Tibial artery (tissue), 4 donors: ENCODE results near the gene ERC2.

Experiments
- DNase-seq, 2 donors: peaks; one replicate each; pipeline ENCODE4 v3.0.0-alpha.2; 2019
- H3K27ac ChIP-seq, 2 donors: fragments of 200-600 bp; sonication (generic) in 1 of 2; 1 replicate in 1 of 2; 2 replicates in 1 of 2; pipeline ENCODE4 v1.5.1; 2018 to 2019; ENCODE audit warnings: mild to moderate bottlenecking in 1 of 2
- H3K27me3 ChIP-seq, 2 donors: fragments of 200-600 bp; sonication (generic) in 1 of 2; one replicate each; pipeline versions ENCODE4 v1.5.1 to v1.6.0; 2016 to 2019
- H3K36me3 ChIP-seq, 3 donors: fragments of 200-600 bp; sonication (generic) in 2 of 3; one replicate each; pipeline ENCODE4 v1.5.1; 2016 to 2019; ENCODE audit warnings: mild to moderate bottlenecking in 2 of 3
- H3K4me1 ChIP-seq, 4 donors: fragments of 200-600 bp; sonication (generic) in 2 of 4; 1 replicate in 3 of 4; 2 replicates in 1 of 4; pipeline ENCODE4 v1.5.1; 2016 to 2019
- H3K4me3 ChIP-seq, 2 donors: fragments of 200-600 bp; sonication (generic) in 1 of 2; 1 replicate in 1 of 2; 2 replicates in 1 of 2; pipeline ENCODE4 v1.5.1; 2018 to 2019; ENCODE audit warnings: mild to moderate bottlenecking in 2 of 2
- H3K9me3 ChIP-seq, 3 donors: fragments of 200-600 bp; sonication (generic) in 1 of 3; one replicate each; pipeline ENCODE4 v1.5.1; 2016 to 2019
- intact Hi-C: fragments of 100-400 bp; cut with DNase I; formaldehyde crosslinking; loops from one replicate; pipeline ENCODE4 v1.15.0; 2023; ENCODE audit warnings: low total_unique reads
- TF ChIP-seq, protein P1 (sequence below), 2 experiments: fragments of 200-600 bp in 1 of 2; fragments of 450-650 bp in 1 of 2; IDR thresholded peaks; one replicate each; pipeline ENCODE4 v1.5.1; 2017 to 2019; ENCODE audit warnings: antibody characterized with exemption in 2 of 2, mild to moderate bottlenecking in 1 of 2, moderate library complexity in 1 of 2

Gene ERC2

DNA sequence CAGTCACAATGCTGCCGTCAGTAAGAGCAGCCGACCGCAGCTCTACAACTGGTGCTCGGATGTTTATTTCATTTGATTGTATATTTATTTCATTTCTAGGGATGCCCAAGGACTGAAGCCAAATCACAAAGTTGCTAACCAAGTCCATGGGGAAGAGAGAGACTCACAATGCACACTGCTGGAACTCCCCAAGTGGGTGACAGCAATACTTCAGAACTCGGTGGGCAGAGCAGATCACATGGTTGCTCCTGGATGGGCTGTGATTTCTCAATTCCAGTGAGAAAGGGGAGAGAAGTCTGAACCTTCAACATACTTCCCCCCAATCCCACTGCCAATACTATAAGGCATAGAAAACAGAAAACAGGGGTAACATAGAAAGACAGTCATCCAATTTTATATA is 715.4 kb downstream of the ERC2 start:
- Histone ChIP-seq H3K9me3 (no peaks in the 10 kb centered on the region), H3K36me3 (no peaks in the 10 kb centered on the region), H3K27ac (no peak overlapping the region), H3K27me3 (no peaks in the 10 kb centered on the region), H3K4me1 (no peaks in the 10 kb centered on the region), H3K4me3 (no peak overlapping the region)
- DNase-seq: no peak
- intact Hi-C loops: no loop called here
- TF ChIP-seq, protein P1, sequence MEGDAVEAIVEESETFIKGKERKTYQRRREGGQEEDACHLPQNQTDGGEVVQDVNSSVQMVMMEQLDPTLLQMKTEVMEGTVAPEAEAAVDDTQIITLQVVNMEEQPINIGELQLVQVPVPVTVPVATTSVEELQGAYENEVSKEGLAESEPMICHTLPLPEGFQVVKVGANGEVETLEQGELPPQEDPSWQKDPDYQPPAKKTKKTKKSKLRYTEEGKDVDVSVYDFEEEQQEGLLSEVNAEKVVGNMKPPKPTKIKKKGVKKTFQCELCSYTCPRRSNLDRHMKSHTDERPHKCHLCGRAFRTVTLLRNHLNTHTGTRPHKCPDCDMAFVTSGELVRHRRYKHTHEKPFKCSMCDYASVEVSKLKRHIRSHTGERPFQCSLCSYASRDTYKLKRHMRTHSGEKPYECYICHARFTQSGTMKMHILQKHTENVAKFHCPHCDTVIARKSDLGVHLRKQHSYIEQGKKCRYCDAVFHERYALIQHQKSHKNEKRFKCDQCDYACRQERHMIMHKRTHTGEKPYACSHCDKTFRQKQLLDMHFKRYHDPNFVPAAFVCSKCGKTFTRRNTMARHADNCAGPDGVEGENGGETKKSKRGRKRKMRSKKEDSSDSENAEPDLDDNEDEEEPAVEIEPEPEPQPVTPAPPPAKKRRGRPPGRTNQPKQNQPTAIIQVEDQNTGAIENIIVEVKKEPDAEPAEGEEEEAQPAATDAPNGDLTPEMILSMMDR (IDR thresholded peaks at IDR 0.05): no peak

DNA sequence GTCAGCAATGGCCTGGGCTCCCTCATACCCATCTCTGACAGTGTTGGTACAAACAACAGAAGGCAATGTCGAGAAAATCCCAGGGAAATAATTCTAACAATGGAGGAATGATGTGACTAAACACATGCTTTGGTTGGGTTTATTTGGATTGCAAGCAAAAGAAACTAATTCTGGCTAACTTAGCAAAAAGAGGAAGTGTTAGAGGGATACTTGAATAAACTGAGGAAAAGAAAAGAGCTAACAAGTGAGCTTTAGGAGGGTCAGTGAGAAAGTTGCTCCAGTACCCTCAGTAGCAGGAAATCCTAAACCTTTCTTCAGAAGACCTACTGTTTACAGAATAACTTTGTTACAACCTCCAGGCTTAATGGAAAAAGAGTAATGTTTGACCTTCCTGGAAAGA is 716.5 kb downstream of the ERC2 start:
- Histone ChIP-seq H3K4me1 (no peaks in the 10 kb centered on the region), H3K27ac (no peak overlapping the region), H3K36me3 (no peaks in the 10 kb centered on the region), H3K4me3 (no peak overlapping the region), H3K27me3 (no peaks in the 10 kb centered on the region), H3K9me3 (no peaks in the 10 kb centered on the region)
- DNase-seq: no peak
- TF ChIP-seq, protein P1 (IDR thresholded peaks at IDR 0.05): no peak
- intact Hi-C loops: no loop called here

DNA sequence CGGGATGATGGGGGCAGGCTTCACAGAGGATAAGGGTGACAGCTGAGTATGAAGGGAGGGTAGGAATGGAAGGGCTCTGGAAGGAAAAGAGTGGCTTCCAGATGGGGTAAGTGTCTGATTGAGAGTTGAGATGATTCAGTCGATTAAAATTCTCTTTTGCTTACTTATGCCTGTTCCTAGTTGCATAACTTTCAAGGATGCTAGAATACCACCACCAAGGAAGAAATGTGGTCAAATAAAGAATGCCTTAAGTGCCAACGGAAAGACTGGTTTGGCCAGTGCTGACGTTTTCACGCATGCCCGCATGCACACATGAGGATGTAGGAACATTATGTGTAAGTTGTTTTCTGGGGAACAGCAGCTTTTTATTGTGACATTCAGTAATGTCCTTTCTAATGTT is 717.7 kb downstream of the ERC2 start:
- no peaks in the 10 kb centered on the region for H3K4me1 ChIP-seq
- TF ChIP-seq, protein P1 (IDR thresholded peaks at IDR 0.05): no peak
- no peak for DNase-seq
- H3K36me3 ChIP-seq: no peaks in the 10 kb centered on the region
- H3K27ac ChIP-seq: no peak overlapping the region
- intact Hi-C loops: no loop called here
- no peak overlapping the region for H3K4me3 ChIP-seq
- H3K9me3 ChIP-seq: no peaks in the 10 kb centered on the region
- H3K27me3 ChIP-seq: peaks cover 0 to under 1% of the 10 kb centered on the region in 2 donors

DNA sequence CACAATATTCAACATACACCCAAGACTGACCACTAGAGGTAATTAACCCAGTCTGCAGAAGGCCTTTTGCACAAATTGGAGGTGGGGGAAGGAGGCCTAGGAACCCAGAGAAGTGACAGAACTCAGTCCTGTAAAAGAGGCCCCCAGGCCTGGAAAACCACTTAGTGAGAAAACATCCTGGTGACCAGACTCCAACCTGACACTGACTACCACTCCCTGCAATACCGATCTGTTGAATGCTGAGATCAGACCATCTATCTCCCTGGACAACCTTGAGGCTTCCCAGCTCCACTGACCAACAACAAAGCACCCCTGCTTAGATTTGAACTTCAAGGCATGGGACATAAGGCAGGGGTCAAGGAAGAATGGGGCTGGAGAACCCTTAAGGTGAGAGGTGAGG is 719.2 kb downstream of the ERC2 start:
- Histone ChIP-seq H3K4me1 (no peaks in the 10 kb centered on the region), H3K4me3 (no peak overlapping the region), H3K36me3 (no peaks in the 10 kb centered on the region), H3K9me3 (no peaks in the 10 kb centered on the region), H3K27me3 (peaks cover 0 to 3% of the 10 kb centered on the region in 2 donors), H3K27ac (no peak overlapping the region)
- TF ChIP-seq, protein P1 (IDR thresholded peaks at IDR 0.05): no peak
- intact Hi-C loops: no loop called here
- DNase-seq: no peak

DNA sequence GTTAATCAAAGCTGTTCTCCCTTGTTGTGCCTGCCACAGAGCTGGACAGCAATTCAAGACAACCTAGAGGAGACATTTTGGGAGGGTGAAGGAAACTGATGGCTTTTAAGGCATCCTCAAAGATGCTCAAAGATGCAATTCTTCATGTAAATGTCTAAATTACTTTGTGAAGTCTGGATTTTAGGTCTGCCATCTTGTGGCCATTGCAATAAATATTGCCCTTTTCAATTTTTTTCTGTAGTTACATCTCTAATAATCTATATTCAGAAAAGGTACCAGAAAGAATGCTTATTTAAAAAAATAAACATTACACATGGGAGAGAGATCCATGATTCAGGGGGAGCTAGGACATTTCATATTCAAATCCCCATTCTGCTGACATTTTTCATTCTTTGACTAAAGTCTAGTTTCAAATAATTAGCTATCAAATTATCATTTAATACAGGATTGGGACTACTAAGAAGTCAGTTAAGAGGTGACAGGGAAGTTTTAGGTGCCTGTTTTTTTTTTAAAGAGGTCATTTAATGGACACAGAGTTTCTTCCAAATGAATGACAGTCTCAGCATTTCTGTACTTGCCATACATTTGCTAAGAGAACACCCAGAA is 721.4 kb downstream of the ERC2 start:
- H3K4me1 ChIP-seq: no peaks in the 10 kb centered on the region
- no peak overlapping the region for H3K27ac ChIP-seq
- TF ChIP-seq, protein P1 (IDR thresholded peaks at IDR 0.05): peak in 1 of 2 experiments; percentile 17
- H3K9me3 ChIP-seq: no peaks in the 10 kb centered on the region
- intact Hi-C loops: no loop called here
- peaks cover 0 to 3% of the 10 kb centered on the region in 2 donors for H3K27me3 ChIP-seq
- no peaks in the 10 kb centered on the region for H3K36me3 ChIP-seq
- no peak overlapping the region for H3K4me3 ChIP-seq
- no peak for DNase-seq

DNA sequence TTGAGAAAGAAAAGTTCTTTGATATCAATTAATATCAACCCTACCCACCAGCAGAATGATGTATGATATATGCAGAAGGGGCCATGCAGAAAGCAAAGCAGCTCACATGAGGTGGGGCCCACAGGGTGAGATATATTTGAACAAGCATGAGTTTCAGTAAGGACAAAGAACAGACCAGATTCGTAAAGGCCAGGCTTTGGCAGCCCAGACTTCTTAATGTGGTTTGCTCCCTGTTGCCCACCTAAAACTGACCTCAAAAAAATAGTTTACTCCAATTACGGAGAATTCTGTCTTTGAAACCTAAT is 725.5 kb downstream of the ERC2 start:
- Histone ChIP-seq H3K27me3 (peaks cover 0 to 3% of the 10 kb centered on the region in 2 donors), H3K4me3 (no peak overlapping the region), H3K36me3 (no peaks in the 10 kb centered on the region), H3K4me1 (no peaks in the 10 kb centered on the region), H3K27ac (no peak overlapping the region), H3K9me3 (no peaks in the 10 kb centered on the region)
- DNase-seq: no peak
- intact Hi-C loops: no loop called here
- TF ChIP-seq, protein P1 (IDR thresholded peaks at IDR 0.05): no peak
